Gastroesophageal sphincter (tissue), 3 donors: ENCODE measurements around the gene KHDC4.

Experiments used
- CTCF ChIP-seq, 4 experiments: fragments of 200-600 bp in 2 of 4; fragments of 450-650 bp in 2 of 4; sonication (generic) in 1 of 4; IDR thresholded peaks; one replicate each; pipeline ENCODE4 v1.5.1; 2017 to 2019; ENCODE audit warnings: antibody characterized with exemption in 4 of 4, mild to moderate bottlenecking in 2 of 4, moderate library complexity in 2 of 4
- EP300 ChIP-seq: sonication (generic); formaldehyde crosslinking; IDR thresholded peaks from one replicate; pipeline ENCODE4 v1.6.1; 2017; ENCODE audit warnings: antibody characterized with exemption, mild to moderate bottlenecking

DNA sequence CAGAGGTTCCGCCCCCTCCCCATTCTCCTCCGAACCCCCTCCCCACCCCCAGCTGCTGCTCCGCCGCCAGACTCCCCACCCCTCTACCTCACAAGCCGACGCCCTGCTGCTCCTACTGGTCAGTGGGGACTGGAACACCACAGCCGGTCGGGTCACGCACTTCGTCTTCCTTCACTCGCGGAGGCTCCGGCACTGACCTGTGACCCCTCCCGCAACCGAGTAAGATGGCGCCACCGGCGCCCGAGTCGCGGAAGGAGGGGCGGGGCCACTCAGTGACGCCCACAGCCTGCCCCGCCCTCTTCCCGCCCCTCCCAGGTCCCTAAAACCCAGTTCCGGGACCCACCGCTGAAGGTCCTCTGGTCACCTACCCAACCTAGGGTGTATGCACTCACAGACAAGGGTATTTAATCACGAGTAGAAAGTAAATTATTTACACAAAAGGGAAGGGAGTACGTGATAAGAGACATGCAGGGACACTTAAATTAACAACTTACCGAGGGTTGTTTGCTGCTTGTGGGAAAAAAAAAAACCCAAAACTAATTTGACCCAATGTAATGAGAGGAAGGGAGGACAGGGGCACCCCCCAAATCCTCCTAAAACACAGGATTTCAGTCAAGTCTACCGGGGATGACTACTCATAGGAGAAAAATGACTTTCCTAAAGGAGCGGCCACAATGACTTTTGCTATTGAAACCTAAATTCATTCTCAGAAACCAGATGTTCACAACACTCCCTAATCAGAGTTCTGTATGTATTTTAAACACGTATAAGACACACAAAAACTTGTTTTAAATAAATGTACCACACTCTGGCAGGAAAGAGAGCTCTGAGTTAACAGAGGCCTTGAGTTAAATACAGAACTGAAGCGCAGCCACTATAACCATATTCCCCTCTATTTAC, 22.8 kb downstream of the KHDC4 start, which contains the start of gene RIT1:
- TF ChIP-seq EP300 (no peak), CTCF (IDR thresholded peaks at IDR 0.05) (peak in 3 of 4 experiments; percentile 21 to 50 (median 49))
